ENCODE data around the gene AKNA. TPM values are rescaled to one million over a fixed set of nuclear protein-coding genes. Genes with fewer than 3 reads are reported as not detected.
A peak's percentile ranks its signal among the peaks of the same experiment; 100 is the strongest.

Gene AKNA
- total RNA-seq, 1 donor from 2014 or later, result 16.0 TPM

GRCh38 chr9:114341152-114341830, 46.5 kb downstream of the AKNA start:
- H3K9ac ChIP-seq (ENCODE audit: low read length), result no peak overlapping the region
- peaks cover 36% of the 10 kb centered on the region for H3K36me3 Mint-ChIP-seq (ENCODE audit: low read depth, unreplicated experiment)
- H2AFZ ChIP-seq (ENCODE audit: low read depth, low read length), result no peak overlapping the region
- H3K4me3 ChIP-seq (ENCODE audit: insufficient read depth, low read depth, low read length), result no peak overlapping the region
- H3K9me3 Mint-ChIP-seq (ENCODE audit: unreplicated experiment), result peaks cover 2% of the 10 kb centered on the region
- no peaks in the 10 kb centered on the region for H3K9me3 ChIP-seq (ENCODE audit: insufficient read depth, low read depth, low read length)
- no peaks in the 10 kb centered on the region for H4K20me1 ChIP-seq (ENCODE audit: insufficient read depth, low read length)
- no peak overlapping the region for H3K27ac Mint-ChIP-seq (ENCODE audit: unreplicated experiment)
- no peaks in the 10 kb centered on the region for H3K79me2 ChIP-seq (ENCODE audit: insufficient read depth, low read length)
- no peaks in the 10 kb centered on the region for H3K27me3 ChIP-seq (ENCODE audit: insufficient read depth, low read length)
- H3K36me3 ChIP-seq (ENCODE audit: insufficient read depth, low read length), result peaks cover 13% of the 10 kb centered on the region
- no peaks in the 10 kb centered on the region for H3K4me1 Mint-ChIP-seq (ENCODE audit: low read depth, unreplicated experiment)
- no peak for DNase-seq (ENCODE audit: low read depth)
- TF ChIP-seq CTCF (IDR thresholded peaks at IDR 0.05; ENCODE audit: insufficient read depth, low read depth, low read length), result no peak
- no peak for TF ChIP-seq EZH2 (IDR thresholded peaks at IDR 0.05; ENCODE audit: insufficient read depth, low read length)
- no peaks in the 10 kb centered on the region for H3K4me1 ChIP-seq (ENCODE audit: insufficient read depth, low read length)
- H3K4me3 Mint-ChIP-seq (ENCODE audit: unreplicated experiment), result no peak overlapping the region
- H3K27me3 Mint-ChIP-seq (ENCODE audit: low read depth, unreplicated experiment), result no peaks in the 10 kb centered on the region
- FAIRE-seq, result no peak
- H3K27ac ChIP-seq (ENCODE audit: low read depth, low read length), result no peak overlapping the region
- H3K4me2 ChIP-seq (ENCODE audit: low read length), result no peak overlapping the region

- H2AFZ ChIP-seq (ENCODE audit: low read depth, low read length), result no peak overlapping the region
- peaks cover 2% of the 10 kb centered on the region for H3K9me3 Mint-ChIP-seq (ENCODE audit: unreplicated experiment)
- no peaks in the 10 kb centered on the region for H4K20me1 ChIP-seq (ENCODE audit: insufficient read depth, low read length)
- FAIRE-seq, result peak; percentile 47
- no peak overlapping the region for H3K4me3 Mint-ChIP-seq (ENCODE audit: unreplicated experiment)
- H3K27me3 Mint-ChIP-seq (ENCODE audit: low read depth, unreplicated experiment), result no peaks in the 10 kb centered on the region
- no peak overlapping the region for H3K27ac ChIP-seq (ENCODE audit: low read depth, low read length)
- no peak overlapping the region for H3K9ac ChIP-seq (ENCODE audit: low read length)
- no peak for DNase-seq (ENCODE audit: low read depth)
- peaks cover 7% of the 10 kb centered on the region for H3K36me3 ChIP-seq (ENCODE audit: insufficient read depth, low read length)
- H3K4me2 ChIP-seq (ENCODE audit: low read length), result no peak overlapping the region
- H3K9me3 ChIP-seq (ENCODE audit: insufficient read depth, low read depth, low read length), result no peaks in the 10 kb centered on the region
- TF ChIP-seq CTCF (IDR thresholded peaks at IDR 0.05; ENCODE audit: insufficient read depth, low read depth, low read length) (peak; percentile 82), EZH2 (IDR thresholded peaks at IDR 0.05; ENCODE audit: insufficient read depth, low read length) (no peak)
- H3K27ac Mint-ChIP-seq (ENCODE audit: unreplicated experiment), result peak overlapping the region; percentile 18
- H3K4me3 ChIP-seq (ENCODE audit: insufficient read depth, low read depth, low read length), result no peak overlapping the region
- H3K36me3 Mint-ChIP-seq (ENCODE audit: low read depth, unreplicated experiment), result peaks cover 30% of the 10 kb centered on the region
- no peaks in the 10 kb centered on the region for H3K4me1 Mint-ChIP-seq (ENCODE audit: low read depth, unreplicated experiment)
- no peaks in the 10 kb centered on the region for H3K27me3 ChIP-seq (ENCODE audit: insufficient read depth, low read length)
- H3K79me2 ChIP-seq (ENCODE audit: insufficient read depth, low read length), result no peaks in the 10 kb centered on the region
- H3K4me1 ChIP-seq (ENCODE audit: insufficient read depth, low read length), result no peaks in the 10 kb centered on the region
Observed at GRCh38 chr9:114339130-114339908, 48.5 kb downstream of the AKNA start.
